Cardiac fibroblast (primary cell): ENCODE data around the gene GATB.

Experiments
- DNase-seq, 2 donors: peaks; one replicate each; pipeline versions ENCODE4 v3.0.0 to v3.0.0-alpha.2; 2010; ENCODE audit warnings: low read depth in 2 of 2
- H3K4me3 ChIP-seq, 2 donors: replicated peaks in 1 of 2; 1 replicate in 1 of 2; 2 replicates in 1 of 2; pipeline ENCODE4 v1.5.1; 2011; ENCODE audit warnings: low read depth in 2 of 2, low read length in 2 of 2, mild to moderate bottlenecking in 2 of 2, moderate library complexity in 1 of 2
- TF ChIP-seq, protein P1 (sequence below): IDR thresholded peaks from one replicate; pipeline ENCODE4 v1.5.1; 2011; ENCODE audit warnings: low read depth, mild to moderate bottlenecking, low read length, inconsistent platforms

The GATB gene

DNA sequence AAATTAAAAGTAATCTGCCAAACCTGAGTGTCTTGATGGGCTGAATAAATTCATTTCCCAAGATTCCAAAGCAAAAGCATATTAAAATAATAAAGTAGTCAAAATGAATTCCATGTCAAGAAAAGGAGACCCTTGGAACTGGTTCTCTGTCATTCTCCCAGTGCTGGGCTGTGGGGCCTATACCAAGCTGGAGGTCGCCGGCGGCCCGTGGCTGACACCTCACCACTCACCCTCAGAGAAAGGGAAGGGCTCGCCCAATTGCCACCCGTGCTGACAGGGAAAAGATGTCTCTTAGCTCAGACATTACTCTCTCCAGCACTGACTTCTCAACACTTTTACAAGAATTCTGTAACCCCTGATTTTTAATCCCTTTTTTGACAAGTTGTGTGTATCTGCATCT is 51.7 kb downstream of the GATB start:
- H3K4me3 ChIP-seq: no peak overlapping the region
- DNase-seq: no peak
- TF ChIP-seq, protein P1, sequence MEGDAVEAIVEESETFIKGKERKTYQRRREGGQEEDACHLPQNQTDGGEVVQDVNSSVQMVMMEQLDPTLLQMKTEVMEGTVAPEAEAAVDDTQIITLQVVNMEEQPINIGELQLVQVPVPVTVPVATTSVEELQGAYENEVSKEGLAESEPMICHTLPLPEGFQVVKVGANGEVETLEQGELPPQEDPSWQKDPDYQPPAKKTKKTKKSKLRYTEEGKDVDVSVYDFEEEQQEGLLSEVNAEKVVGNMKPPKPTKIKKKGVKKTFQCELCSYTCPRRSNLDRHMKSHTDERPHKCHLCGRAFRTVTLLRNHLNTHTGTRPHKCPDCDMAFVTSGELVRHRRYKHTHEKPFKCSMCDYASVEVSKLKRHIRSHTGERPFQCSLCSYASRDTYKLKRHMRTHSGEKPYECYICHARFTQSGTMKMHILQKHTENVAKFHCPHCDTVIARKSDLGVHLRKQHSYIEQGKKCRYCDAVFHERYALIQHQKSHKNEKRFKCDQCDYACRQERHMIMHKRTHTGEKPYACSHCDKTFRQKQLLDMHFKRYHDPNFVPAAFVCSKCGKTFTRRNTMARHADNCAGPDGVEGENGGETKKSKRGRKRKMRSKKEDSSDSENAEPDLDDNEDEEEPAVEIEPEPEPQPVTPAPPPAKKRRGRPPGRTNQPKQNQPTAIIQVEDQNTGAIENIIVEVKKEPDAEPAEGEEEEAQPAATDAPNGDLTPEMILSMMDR: no peak

DNA sequence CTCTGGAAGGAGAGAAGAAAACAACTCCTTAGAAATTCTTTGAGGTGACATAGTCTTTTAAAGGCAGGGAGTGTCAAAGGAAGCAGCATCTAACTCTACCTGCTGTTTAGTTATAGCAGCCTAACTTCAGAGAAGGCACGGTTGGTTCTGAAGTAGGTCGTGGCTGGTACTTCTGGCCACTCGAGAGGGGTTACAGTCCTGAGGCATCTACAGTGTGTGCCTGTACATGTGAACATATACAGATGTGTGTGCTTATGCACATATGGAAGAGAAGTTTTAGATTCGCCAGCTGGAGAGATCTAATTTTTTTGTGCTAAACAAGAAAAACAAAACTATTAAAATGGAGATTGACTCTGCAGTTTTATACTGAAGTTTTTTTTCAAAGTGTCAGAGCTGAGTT is 52.7 kb downstream of the GATB start:
- DNase-seq: no peak
- TF ChIP-seq, protein P1: no peak
- no peak overlapping the region for H3K4me3 ChIP-seq

DNA sequence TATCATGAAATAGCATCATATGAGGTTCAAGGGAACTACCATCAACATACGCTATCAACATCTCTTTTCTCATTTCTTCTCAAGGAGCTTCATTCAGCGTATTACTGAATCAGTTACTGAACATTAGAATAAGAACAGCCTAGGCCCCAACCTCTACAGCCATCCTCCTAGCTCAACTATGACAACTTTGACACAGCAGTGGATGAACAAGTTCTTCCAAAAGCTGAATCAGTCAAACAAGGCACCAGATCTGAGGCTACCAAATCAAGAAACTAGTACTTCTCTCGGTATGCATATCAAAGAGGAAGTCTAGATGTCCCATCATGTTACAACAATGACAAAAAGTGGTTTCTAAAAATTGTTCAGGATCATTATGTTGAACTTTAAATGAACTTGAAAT is 57.4 kb downstream of the GATB start:
- TF ChIP-seq, protein P1: no peak
- DNase-seq: no peak
- H3K4me3 ChIP-seq: no peak overlapping the region

DNA sequence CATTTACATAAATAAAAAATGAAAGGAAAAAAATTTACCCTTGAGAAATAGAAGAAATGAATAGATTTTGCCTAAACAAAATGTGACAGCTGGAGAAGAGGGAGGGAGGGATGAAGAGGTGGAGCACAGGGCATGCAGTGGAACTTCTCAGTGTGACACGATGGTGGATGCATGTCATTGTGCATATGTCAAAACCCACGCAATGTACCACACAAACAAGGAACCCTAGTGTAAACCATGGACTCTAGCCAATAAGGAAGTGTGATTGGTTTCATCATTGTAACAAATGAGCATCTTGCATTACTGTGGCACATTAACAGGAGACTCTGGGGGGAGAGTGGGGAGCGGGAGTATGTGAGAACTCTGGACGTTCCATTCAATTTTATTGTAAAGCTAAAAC is 58.6 kb downstream of the GATB start:
- TF ChIP-seq, protein P1: no peak
- H3K4me3 ChIP-seq: no peak overlapping the region
- DNase-seq: no peak

DNA sequence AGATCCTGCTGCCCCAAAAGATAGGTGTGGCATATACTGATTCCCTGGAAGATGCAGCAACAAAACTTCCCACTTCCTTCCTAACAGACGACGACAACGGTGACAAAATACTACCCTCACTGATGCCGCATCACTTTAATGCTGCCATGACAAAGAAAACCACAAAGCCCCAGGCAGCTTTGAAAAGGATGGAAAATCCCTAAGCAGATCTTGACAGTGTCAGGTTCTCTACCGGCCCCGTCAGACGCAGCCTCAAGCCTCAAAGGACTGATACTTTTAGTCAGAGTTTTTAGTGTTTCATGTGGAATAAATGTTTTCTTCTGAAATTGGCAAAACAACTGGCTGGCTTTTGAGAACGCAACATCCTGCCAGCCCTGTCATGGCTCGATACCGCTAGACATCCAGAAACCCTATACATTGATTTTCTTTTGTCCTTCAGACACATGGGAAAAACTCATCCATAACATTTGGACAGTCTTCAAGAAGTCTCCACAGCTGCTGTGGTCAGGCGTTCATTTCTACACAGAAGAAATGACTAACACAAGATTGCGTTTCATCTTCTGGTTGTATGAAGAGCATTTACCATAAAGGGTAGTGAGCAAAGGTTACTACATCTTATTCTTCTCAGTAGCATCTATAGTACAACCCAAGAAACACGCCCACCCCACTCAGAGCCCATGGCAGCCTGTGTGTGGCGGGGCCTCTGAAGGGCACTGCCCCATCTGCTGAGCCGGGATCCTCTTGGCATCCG is 60.1 kb downstream of the GATB start:
- TF ChIP-seq, protein P1: no peak
- no peak overlapping the region for H3K4me3 ChIP-seq
- no peak for DNase-seq

DNA sequence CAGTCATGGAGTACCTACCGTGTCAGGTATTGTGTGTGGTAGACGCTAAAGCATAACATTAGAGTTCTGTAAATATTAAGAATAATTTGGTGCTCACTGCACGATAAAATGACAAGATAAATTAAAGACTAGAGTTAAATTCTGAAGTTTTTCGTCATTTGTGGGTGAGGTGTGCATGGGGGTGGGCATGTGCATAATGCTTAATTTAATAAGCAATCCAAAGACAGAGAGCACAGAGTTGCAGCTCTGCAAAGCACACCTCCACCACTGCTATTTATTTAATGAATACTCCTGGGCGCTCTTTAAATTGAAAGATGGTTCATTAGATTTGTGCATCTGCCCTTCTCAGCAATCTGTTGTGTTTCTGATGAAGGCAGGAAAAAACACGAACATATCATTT is 62.6 kb downstream of the GATB start:
- no peak for DNase-seq
- TF ChIP-seq, protein P1: no peak
- H3K4me3 ChIP-seq: no peak overlapping the region
